NCI-H2227 (cell line): ENCODE results near the gene ADAM10.

Source experiments
- DNase-seq: peaks from one replicate; lab custom pipeline; 2025; ENCODE audit not compliant: unreplicated experiment; lab: John Stamatoyannopoulos, UW

Gene ADAM10

DNA sequence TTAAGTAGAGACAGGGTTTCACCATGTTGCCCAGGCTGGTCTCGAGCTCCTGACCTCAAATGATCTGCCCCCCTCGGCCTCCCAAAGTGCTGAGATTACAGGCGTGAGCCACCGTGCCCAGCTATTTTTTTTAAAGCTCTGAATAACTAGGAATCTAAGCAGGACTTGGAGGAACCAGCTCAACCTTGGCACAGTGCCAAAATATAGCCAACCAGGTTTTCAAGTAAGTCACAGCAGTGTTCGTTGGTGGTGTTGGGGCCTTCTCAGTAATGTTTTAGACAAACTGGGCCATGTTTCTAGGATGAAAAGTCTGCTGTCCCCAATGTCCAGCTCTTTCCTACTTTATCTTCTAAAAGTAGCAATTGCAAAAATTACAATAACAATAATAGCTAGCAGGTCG is 6.4 kb upstream of the ADAM10 start:
- DNase-seq, result peak; percentile 17

DNA sequence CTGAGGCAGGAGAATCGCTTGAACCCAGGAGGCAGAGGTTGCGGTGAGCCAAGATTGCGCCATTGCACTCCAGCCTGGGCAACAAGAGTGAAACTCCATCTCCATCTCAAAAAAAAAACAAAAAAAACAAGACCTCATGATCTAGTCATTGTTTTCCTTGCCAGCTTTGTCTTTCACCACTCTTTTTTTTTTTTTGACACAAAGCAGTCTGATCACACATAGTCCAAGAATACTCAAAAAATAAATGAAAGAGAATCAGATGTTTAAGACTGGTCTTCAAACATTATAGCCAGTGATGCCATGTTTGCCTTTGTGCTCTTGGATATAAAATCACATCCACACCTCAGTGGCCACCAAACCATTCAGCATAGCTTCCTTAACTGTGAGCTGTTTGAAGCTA is 5.8 kb upstream of the ADAM10 start:
- no peak for DNase-seq

DNA sequence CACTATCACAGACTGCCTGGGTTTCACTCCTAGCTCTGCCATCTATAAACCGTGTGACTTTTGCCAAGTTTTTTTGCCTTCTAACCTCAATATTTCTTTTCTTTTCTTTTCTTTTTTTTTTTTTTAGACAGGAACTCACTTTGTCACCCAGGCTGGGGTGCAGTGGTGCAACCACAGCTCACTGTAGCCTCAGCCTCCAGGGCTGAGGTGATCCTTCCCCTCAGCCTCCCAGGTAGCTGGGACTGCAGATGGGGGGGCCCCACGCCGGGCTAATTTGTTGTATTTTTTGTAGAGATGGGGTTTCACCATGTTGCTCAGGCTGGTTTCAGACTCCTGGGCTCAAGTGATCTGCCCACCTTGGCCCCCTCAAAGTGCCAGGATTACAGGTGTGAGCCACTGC is 3.2 kb upstream of the ADAM10 start:
- DNase-seq, result no peak

DNA sequence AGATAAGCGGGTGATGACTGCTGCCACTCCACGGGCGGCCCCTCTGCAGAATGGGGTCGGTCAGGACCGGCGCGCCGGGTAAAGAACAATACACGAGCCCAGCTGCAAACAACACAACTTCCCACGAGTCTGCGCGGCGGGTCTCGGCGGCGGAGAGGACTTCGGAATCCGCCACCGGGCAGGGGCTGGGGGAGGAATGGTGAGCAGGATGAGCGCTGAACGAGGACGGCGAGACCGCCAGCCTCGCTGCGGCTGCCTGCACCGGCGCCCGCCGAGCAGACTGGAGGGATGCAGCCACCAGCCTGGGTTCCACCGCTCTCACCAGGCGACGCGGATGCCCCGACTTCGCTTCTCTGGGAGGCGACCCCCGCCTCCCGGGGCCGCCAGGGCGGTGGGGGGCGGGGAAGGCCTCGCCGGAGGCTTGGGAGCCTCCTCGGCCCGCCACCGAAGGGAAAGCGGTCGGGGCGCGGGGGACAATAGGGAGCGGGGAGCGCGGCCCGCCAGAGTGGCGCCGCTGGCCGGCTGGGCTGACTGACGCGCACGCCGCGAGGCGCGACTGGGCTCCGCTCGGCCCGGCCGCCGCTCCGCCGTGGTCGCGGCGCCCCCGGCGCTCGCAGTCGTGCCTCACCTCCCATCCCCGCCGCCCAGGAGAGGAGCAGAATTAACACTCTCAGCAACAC is 515 bp downstream of the ADAM10 start:
- peak; percentile 71 for DNase-seq

DNA sequence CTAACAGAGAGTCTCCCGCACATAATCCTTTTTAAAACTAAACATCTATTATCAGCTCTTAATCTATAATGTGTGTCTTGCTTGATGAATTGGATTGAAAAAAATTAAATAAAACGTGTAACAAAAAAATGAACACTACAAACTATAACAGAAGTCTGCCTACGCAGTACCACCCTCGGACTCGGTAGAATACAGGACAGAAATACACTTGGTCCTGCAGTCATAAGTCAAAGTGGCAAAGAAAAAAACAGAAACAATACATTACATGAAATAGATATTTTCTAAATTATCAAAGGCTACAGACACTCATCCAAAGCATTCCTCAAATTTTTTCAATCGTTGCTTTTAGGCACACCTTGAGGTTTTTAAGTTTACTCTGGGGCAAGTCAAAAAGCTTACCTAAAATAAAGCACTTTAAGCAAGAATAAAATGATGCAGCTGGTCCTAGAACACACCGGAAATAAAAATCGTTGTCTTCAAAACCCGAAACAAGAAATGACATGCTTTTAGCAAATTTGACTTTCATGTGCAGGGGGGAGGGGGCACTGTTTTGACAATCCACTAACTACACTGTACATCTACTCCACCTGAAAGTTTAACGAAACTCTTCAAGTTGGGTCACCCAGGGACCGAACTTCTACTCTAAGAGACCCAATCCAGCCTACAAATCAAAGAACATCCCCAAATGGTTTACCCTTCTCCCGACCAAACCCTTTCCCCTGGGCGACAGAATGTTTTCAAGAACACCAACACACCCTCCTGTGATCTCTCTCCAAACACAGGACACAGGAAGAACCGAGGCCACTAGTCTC is 1.3 kb downstream of the ADAM10 start:
- no peak for DNase-seq

DNA sequence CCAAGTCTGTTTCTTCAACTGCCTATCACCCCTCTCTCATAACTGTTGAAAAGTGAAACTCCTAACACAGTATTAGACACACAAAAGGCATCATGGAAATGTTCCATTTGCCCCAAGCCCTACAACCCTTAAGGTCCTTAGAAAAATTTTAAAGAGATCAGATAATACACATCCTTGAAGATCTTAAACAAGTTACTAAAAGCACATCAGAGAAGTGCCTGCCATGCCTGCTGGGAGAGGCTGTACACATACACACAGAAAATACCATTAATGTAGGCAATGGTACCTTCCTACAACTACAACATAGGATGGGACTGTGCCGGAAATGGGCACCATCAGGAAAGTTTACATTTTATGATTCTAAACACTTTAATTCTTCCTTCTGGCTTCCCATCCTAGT is 3.3 kb downstream of the ADAM10 start:
- DNase-seq, result no peak

DNA sequence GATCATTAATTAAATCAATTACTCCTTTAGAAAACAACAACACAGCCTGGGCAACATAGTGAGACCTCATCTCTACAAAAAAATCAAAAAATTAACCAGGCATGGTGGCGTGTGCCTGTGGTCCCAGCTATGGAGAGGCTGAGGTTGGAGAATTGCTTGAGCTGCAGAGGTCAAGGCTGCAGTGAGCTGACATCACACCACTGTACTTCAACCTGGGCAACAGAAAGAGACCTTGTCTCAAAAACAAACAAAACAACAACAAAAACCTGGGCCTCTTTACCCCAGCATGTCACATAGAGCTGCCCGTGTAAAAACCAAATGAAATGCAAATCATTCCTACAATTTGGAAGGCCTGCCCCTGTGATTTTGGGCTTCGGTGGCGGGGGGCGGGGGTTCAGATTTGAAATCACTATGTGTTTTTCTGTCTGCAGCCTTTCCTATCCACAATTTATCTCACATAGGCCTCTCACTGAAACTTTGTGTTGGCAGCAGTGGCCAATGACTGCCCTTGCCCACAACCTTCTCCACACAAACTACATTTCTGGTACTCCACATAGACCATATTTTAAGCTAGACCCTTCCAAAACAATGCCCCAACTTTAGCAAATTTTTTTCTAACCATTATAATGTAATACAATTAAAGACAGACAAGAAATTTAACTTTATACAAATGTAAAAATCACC is 6.5 kb downstream of the ADAM10 start:
- no peak for DNase-seq

DNA sequence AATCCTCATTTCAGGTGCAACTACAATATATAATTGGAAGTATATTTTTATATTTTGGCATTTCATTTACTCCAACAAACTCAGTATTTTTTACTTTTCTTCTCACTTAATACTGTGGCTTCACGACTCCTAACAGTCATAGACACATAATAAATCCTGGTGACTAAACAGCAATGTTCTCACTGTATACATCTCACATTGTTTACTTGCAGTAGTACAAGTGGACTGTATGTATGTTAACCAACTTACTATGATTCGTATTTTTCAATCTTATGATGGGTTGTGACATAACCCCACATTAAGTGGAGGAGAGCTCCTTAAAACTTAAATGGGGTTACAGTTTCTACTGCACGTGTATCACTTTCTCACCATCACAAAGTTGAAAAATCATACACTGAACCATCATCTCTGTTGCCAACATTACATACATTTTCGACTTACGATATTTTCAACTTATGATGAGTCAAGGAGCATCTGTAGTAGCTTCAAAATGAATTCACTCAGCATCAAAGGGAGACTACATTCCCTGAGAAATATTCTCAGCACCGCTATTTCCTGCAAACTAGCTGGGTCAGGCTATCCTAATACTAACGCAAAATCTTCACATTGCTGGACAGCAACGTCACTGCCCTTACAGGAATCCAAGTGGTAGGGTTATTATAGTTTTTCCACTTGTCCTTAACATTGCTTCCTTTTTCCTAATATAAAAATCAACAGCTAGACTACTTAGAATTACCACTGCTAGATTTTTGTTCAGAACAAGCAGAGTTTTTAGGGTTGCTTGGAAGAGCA is 7.3 kb downstream of the ADAM10 start:
- DNase-seq, result no peak

DNA sequence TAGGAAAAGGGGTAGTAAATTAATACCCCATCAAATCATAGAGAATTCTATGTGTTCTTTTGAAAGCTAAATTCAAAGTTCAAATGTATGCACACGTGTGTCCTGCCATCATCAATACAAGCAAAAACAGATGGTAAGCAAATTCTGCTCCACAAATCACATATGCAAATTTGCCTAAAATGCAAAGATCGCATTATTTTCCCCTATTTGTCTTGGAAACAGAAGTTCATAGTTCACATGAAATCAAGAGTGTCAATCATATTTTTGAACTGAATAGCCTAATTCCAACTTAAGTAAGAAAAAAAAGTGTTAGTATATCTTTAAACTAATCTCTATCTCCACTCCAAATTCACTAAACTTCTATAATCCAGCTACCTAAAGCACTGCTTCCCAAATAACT is 8.5 kb downstream of the ADAM10 start:
- no peak for DNase-seq

DNA sequence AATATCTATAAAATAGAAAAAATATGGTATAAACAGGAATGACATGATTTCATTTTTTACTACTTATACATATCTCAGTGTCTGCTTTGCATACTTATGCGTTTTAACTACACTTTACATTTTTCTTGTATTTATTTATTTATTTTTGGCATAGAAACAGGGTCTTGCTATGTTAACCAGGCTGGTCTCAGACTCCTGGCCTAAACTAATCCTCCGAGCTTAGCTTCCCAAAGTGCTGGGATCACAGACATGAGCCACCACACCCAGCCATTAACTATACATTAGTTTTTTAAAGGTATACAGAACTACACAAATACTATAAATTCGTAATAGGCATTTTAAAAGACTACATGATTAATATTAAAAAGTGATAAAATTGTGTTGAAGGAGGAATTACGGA is 9.1 kb downstream of the ADAM10 start:
- DNase-seq, result no peak

DNA sequence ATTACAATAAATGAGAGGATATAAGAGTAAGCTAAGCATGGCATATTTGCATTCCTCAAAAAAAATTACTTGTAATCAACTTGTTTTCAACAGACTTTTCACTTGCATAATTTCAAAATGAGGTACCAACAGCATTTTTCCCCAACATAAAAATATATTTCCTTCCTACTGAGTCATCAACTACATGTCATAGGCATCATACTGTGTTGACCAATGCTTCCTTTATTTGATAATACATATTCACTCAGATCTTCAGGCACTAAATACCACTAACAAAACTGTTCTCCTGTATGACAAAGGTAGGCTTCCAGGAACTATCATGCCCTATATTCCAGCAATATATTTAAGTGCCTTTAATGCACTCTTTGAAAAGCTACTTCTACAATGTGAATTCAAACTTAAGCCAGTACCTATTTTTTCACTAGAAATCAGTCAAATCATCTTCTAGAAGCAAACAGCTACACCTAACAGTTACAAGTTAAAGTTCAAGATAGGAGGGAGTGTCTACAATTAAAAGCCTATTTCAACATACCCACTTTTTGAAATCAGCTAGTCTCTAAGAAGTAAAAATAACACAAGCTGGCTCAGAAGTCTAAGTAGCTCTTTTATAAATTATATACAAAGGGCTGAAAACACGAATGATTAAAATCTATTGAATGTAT is 11.3 kb downstream of the ADAM10 start:
- DNase-seq, result no peak

DNA sequence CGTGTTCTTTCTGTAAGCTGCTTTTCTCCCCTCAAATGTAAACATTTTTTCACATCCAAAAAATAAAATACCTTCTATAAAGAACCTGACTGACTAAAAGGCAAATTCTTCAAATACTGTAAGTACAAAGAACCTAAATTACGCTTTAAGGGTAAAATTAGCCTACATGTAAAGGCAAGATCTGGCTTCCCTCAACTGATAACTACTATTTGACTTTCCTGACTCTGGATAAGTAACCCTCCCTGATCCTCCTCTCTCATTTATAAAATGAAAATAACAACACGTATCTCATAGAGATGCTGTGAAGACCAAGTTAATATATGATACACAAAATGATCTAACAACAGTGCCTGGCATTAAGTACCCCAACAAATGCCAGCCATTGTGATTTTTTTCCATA is 12.2 kb downstream of the ADAM10 start:
- DNase-seq, result no peak

DNA sequence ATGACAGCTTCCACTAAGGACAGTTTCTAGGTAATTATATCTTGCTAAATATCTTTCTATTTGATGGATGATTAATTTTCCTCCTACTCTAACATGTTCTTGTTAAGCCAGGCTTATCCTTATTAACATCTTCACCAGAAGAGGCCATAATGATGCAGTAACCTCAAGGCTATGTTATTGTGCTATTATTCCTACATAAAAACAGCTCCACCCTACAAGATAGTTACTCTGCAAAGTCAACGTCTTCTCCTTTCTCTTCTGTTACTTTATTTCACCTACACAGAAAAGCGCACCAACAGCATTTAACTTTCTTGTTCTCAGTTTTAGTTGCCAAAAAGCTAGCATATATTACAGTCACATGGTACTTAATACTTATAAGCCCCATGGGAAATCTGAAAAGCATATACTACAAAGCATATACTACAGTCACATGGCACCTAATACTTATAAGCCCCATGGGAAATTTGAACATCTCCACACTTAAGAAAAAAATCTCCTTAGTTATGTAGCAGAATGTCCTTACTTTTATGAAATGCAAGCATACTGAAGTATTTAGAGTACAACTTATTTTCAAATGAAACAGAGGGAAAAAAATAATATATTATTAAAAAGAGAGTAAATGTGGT is 13.4 kb downstream of the ADAM10 start:
- no peak for DNase-seq

DNA sequence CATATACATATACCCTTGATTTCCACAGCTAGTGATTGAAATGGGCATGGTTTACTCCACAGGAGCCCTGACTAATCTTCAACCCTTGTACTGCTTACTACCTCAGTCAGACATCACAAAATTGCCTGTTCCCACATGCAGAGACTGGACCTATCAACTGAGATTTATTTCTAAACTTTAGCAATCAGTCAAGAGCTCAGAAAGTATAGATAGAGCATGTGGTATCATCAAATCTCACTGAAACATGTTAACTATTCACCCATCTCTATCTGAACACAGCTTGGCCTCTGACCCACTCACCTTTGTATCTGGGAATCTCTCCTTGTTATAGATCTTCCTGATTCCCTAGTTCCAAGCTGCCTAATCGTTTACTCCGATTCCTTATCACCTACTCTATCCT is 14.6 kb downstream of the ADAM10 start:
- no peak for DNase-seq

DNA sequence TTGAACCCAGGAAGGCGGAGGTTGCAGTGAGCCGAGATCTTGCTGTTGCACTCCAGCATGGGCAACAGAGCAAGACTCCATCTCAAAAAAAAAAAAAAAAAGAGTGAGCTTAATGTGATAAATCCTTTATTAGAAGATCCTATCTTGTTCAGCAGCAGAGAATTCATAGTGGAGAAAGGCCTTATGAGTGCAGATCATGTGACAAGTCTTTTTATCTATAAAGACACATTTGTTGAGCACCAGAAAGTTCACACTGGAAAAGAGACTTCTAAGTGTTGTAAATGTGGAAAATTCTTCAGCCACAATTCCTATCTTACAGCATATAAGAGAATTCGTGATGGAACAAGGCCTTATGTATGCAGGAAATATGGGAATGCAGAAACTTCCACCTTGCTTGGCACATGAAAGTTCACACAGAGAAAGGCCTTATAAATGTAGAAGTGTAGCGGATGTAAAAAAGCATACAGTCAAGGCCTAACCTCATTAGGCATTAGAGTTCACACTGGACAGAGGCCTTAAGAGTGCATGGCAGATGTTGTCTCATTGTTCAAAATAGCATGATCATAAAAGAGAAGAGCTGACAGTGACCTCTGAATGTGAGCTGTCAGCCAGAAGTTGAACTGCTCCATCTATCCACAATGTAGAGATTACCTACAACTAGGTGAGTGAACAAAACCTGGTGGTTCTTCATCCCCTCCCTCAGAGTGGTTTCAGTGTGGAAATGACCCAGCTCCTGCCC is 16.7 kb downstream of the ADAM10 start:
- no peak for DNase-seq

DNA sequence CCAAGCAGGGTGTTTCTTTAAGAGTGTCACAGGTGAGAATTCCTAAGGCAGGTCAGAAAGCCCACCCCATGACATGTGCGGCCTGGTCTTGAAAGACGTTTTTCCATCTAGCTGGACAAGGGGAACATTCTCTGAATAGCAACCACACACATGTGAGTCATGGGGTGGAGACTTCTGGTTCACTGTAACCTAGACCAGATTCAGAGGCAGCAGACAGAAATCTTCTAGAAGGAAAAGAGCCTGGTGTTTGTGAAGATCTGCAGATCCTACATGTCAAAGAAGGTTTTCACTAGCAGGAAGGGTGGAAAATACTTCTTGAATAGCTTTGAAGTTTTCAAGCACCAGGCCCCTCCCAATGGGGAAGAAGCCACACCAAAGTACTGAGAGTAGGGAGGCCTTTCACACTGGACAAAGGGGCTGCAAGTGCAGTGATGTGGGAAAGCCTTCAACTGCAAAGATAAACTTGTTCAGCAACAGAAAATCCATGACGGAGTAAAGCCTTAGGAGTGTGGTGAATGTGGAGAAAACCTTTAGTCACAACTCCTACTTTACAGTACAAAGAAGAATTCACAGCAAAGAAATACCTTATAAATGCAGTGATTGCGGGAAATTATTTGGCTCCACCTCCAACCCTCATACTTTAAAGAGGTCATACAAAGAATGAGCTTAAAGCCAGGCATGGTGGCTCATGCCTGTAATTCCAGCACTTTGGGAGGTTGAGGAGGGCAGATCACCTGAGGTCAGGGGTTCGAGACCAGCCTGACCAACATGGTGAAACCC is 17.6 kb downstream of the ADAM10 start:
- no peak for DNase-seq

DNA sequence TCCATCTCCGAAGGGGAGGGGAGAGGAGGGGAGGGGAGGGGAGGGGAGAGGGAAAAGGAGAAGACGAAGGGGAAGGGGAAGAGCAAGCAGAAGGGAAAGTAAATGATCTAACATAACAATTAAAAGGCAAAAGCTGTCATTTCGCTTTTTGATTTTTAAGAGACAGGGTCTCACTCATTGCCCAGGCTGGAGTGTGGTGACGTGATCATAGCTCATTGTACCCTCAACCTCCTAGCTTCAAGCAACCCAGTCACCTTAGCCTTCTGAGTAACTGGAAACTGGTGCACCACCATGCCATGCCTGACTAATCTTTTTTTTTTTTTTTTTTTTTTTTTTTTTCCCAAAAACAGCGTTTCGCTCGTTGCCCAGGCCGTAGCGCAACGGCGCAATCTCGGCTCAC is 22.6 kb downstream of the ADAM10 start:
- no peak for DNase-seq

DNA sequence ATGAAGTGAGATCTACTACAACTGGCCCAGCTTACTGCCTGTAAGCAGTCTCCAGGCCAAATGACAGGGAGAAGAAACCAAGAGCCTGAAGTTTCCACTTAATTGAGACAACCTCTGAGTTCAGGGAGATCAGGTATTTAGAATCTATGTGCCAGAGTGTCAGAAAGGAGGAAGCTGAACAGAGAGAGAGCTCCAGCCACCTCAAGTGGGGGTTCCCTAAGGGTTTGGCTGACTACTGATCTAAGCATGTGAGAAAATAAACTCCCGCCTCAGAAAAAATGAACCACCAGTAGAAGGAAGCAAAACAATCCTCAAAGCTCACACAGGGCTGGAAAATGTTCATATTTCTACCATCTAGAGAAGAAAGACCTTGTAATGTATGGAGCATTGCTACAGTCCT is 25.0 kb downstream of the ADAM10 start:
- no peak for DNase-seq

DNA sequence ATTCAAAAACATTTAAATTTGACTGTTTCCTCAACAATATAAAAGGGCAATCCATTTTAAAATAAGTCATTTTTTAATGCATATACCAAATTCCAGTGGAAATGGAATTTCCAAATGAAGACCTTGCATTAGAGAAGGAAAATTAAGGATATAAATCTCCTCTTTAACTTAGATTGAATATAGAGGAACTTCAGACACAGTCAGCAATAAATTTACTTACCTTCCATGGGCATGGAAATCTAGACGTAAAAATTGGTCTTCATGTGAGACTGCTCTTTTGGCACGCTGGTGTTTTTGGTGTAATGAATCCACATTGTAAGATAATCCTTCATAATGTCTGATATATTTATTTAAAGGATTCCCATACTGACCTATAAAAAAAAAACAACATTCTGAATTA is 32.1 kb downstream of the ADAM10 start:
- DNase-seq, result no peak
